ENCODE measurements around the gene CRIP3. TPM values are rescaled to one million over a fixed set of nuclear protein-coding genes. Genes with fewer than 3 reads are reported as not detected.
A peak's percentile ranks its signal among the peaks of the same experiment; 100 is the strongest.

CRIP3 gene
- total and polyA plus RNA-seq, 2 of the 13 experiments (the other 11 are each of a cell fraction or from before 2014, with no cell fraction given): 6.3 to 9.3 TPM

GRCh38 chr6:43276577-43277305, 31.9 kb downstream of the CRIP3 start (continued):
- TF ChIP-seq ZNF274 (CRISPR knock-in tag; IDR thresholded peaks at IDR 0.05): peak; percentile 56; the same call in 1 of the 2 replicates
- TF ChIP-seq CHD2 (IDR thresholded peaks at IDR 0.05; ENCODE audit: low read depth, low read length): no peak
- TF ChIP-seq ZFP37 (CRISPR knock-in tag; IDR thresholded peaks at IDR 0.05; ENCODE audit: borderline replicate concordance): 0 out of 2 replicates have a peak, but pooled peaks have one; percentile 4
- no peak for TF ChIP-seq THAP9 (CRISPR knock-in tag; IDR thresholded peaks at IDR 0.05; ENCODE audit: borderline replicate concordance)
- peak; percentile 68 for TF ChIP-seq ZNF792 (CRISPR knock-in tag; IDR thresholded peaks at IDR 0.05)
- no peak for TF ChIP-seq ATF6 (CRISPR knock-in tag; conservative IDR thresholded peaks at IDR 0.05)
- TF ChIP-seq BRF2 (CRISPR knock-in tag; IDR thresholded peaks at IDR 0.05): no peak
- TF ChIP-seq ZBTB46 (CRISPR knock-in tag; IDR thresholded peaks at IDR 0.05; ENCODE audit: borderline replicate concordance): peak; percentile 97; the same call in 1 of the 2 replicates
- no peak for TF ChIP-seq ZNF816 (CRISPR knock-in tag; IDR thresholded peaks at IDR 0.05; ENCODE audit: borderline replicate concordance)
- no peak; the same call in 1 of the 2 replicates for TF ChIP-seq ZNF788 (CRISPR knock-in tag; IDR thresholded peaks at IDR 0.05; ENCODE audit: borderline replicate concordance)
- no peak for TF ChIP-seq NFE2L1 (CRISPR knock-in tag; IDR thresholded peaks at IDR 0.05; ENCODE audit: borderline replicate concordance)
- no peak for TF ChIP-seq MIER2 (CRISPR knock-in tag; IDR thresholded peaks at IDR 0.05)
- TF ChIP-seq SIX1 (CRISPR knock-in tag; IDR thresholded peaks at IDR 0.05; ENCODE audit: borderline replicate concordance): no peak
- TF ChIP-seq ZNF121 (CRISPR knock-in tag; IDR thresholded peaks at IDR 0.05): no peak
- no peak for TF ChIP-seq HHEX (CRISPR knock-in tag; IDR thresholded peaks at IDR 0.05)
- TF ChIP-seq BHLHE40 (IDR thresholded peaks at IDR 0.05; ENCODE audit: low read length): no peak
- TF ChIP-seq TBX3 (IDR thresholded peaks at IDR 0.05; ENCODE audit: borderline replicate concordance): no peak
- TF ChIP-seq ZNF549 (CRISPR knock-in tag; IDR thresholded peaks at IDR 0.05): no peak
- peak; percentile 91; the same call in 1 of the 2 replicates for TF ChIP-seq HNF4G (IDR thresholded peaks at IDR 0.05; ENCODE audit: borderline replicate concordance, low read depth, low read length)
- TF ChIP-seq HNF4G (CRISPR knock-in tag; IDR thresholded peaks at IDR 0.05; ENCODE audit: borderline replicate concordance, low read depth): peak; percentile 97
- no peak for TF ChIP-seq ZNF546 (CRISPR knock-in tag; conservative IDR thresholded peaks at IDR 0.05)
- TF ChIP-seq PHF21A (CRISPR knock-in tag; IDR thresholded peaks at IDR 0.05): peak; percentile 78; the same call in 1 of the 2 replicates
- no peak for TF ChIP-seq ATRX (CRISPR knock-in tag; IDR thresholded peaks at IDR 0.05; ENCODE audit: borderline replicate concordance)
- no peak for TF ChIP-seq TGIF2 (CRISPR knock-in tag; IDR thresholded peaks at IDR 0.05)
